ENCODE data around the gene GGCT.

GGCT gene

GRCh38 chr7:30447466-30447865 lies 57.2 kb downstream of the GGCT start:
- H3K27ac ChIP-seq (ENCODE audit: extremely low read depth, low read depth, low read length) = no peak overlapping the region
- no peaks in the 10 kb centered on the region for H3K4me1 ChIP-seq (ENCODE audit: control insufficient read depth, insufficient read depth, low read length)
- H3K4me3 ChIP-seq (ENCODE audit: low read depth, low read length) = no peak overlapping the region
- ChIA-PET CTCF (no interaction called here), POLR2A (no interaction called here)
- no peaks in the 10 kb centered on the region for H3K9me3 ChIP-seq (ENCODE audit: control insufficient read depth, insufficient read depth, low read depth, low read length)
- peaks cover 0 to 12% of the 10 kb centered on the region in 2 experiments; a peak in 1 of 3 replicates for H3K36me3 ChIP-seq (ENCODE audit: control insufficient read depth in 2 of 2, insufficient read depth in 1 of 2, low read length in 2 of 2)
- TF ChIP-seq ZNF146 (tag by site-specific recombination; IDR thresholded peaks at IDR 0.05) = no peak
